ENCODE measurements around the gene CDADC1. TPM values are rescaled to one million over a fixed set of nuclear protein-coding genes. Genes with fewer than 3 reads are reported as not detected.
A peak's percentile ranks its signal among the peaks of the same experiment; 100 is the strongest.

CDADC1 gene
- total RNA-seq, 1 donor from 2014 or later: 0.96 TPM

GRCh38 chr13:49240017-49240416 is 7.7 kb upstream of the CDADC1 start:
- Histone ChIP-seq H3K27ac (no peak overlapping the region), H3K4me1 (no peaks in the 10 kb centered on the region)
- intact Hi-C loops (cut with DNase I): no loop called here

GRCh38 chr13:49241296-49241695 is 6.4 kb upstream of the CDADC1 start:
- Histone ChIP-seq H3K27ac (no peak overlapping the region), H3K9me3 (no peaks in the 10 kb centered on the region), H3K4me3 (no peak overlapping the region), H3K4me1 (no peaks in the 10 kb centered on the region), H3K36me3 (no peaks in the 10 kb centered on the region), H3K27me3 (no peaks in the 10 kb centered on the region)
- no peak for DNase-seq (ENCODE audit: low spot score in 2 of 2)
- no peak for TF ChIP-seq CTCF (IDR thresholded peaks at IDR 0.05)
- intact Hi-C loops (cut with DNase I): no loop called here

More at GRCh38 chr13:49240017-49240416, 7.7 kb upstream of the CDADC1 start:
- Histone ChIP-seq H3K4me3 (no peak overlapping the region), H3K36me3 (no peaks in the 10 kb centered on the region), H3K27me3 (no peaks in the 10 kb centered on the region), H3K9me3 (no peaks in the 10 kb centered on the region)
- no peak for DNase-seq (ENCODE audit: low spot score in 2 of 2)
- peak in 1 of 3 experiments; percentile 45 for TF ChIP-seq CTCF (IDR thresholded peaks at IDR 0.05)

GRCh38 chr13:49245101-49245500 is 2.6 kb upstream of the CDADC1 start:
- no peak for TF ChIP-seq CTCF (IDR thresholded peaks at IDR 0.05)
- peaks cover 0 to 5% of the 10 kb centered on the region in 2 donors for H3K4me1 ChIP-seq
- no peak for DNase-seq (ENCODE audit: low spot score in 2 of 2)
- no peak overlapping the region for H3K4me3 ChIP-seq
- H3K36me3 ChIP-seq: no peaks in the 10 kb centered on the region
- no peak overlapping the region for H3K27ac ChIP-seq
- H3K9me3 ChIP-seq: no peaks in the 10 kb centered on the region
- intact Hi-C loops (cut with DNase I): loop anchor here (5.0 kb wide), 2 partner anchors 197 to 268 kb away; partner anchors contain the start of genes CAB39L, FNDC3A and SETDB2
- H3K27me3 ChIP-seq: no peaks in the 10 kb centered on the region

- H3K27me3 ChIP-seq: no peaks in the 10 kb centered on the region
- H3K27ac ChIP-seq: peak overlapping the region; percentile 81 to 93
- DNase-seq (ENCODE audit: low spot score in 2 of 2): no peak
- intact Hi-C loops (cut with DNase I): loop anchor here (5.0 kb wide), 2 partner anchors 195 to 270 kb away; partner anchors contain the start of genes CAB39L, FNDC3A and SETDB2
- H3K4me1 ChIP-seq: peaks cover 0 to 5% of the 10 kb centered on the region in 2 donors
- no peaks in the 10 kb centered on the region for H3K9me3 ChIP-seq
- peaks cover 0 to 4% of the 10 kb centered on the region in 2 donors for H3K36me3 ChIP-seq
- H3K4me3 ChIP-seq: peak overlapping the region; percentile 67 to 78
- no peak for TF ChIP-seq CTCF (IDR thresholded peaks at IDR 0.05)
These were observed 679 bp upstream of the CDADC1 start for GRCh38 chr13:49246850-49247642.

GRCh38 chr13:49248622-49249002 is 887 bp downstream of the CDADC1 start:
- no peaks in the 10 kb centered on the region for H3K9me3 ChIP-seq
- H3K36me3 ChIP-seq: peaks cover 0 to 4% of the 10 kb centered on the region in 2 donors
- no peak for DNase-seq (ENCODE audit: low spot score in 2 of 2)
- no peaks in the 10 kb centered on the region for H3K27me3 ChIP-seq
- no peak for TF ChIP-seq CTCF (IDR thresholded peaks at IDR 0.05)
- peak overlapping the region; percentile 81 to 93 for H3K27ac ChIP-seq
- intact Hi-C loops (cut with DNase I): loop anchor here (5.0 kb wide), 2 partner anchors 194 to 271 kb away; partner anchors contain the start of genes CAB39L, FNDC3A and SETDB2
- peaks cover 0 to 5% of the 10 kb centered on the region in 2 donors for H3K4me1 ChIP-seq
- H3K4me3 ChIP-seq: peak overlapping the region; percentile 67 to 78

Measured in ascending aorta (tissue), 2 donors.